ENCODE results near the gene BAD.
"Not testable (repeated sequence)": the region's sequence is repeated elsewhere in the genome, so short reads cannot be mapped to it uniquely, and the experiment has no call there.

The BAD gene

DNA sequence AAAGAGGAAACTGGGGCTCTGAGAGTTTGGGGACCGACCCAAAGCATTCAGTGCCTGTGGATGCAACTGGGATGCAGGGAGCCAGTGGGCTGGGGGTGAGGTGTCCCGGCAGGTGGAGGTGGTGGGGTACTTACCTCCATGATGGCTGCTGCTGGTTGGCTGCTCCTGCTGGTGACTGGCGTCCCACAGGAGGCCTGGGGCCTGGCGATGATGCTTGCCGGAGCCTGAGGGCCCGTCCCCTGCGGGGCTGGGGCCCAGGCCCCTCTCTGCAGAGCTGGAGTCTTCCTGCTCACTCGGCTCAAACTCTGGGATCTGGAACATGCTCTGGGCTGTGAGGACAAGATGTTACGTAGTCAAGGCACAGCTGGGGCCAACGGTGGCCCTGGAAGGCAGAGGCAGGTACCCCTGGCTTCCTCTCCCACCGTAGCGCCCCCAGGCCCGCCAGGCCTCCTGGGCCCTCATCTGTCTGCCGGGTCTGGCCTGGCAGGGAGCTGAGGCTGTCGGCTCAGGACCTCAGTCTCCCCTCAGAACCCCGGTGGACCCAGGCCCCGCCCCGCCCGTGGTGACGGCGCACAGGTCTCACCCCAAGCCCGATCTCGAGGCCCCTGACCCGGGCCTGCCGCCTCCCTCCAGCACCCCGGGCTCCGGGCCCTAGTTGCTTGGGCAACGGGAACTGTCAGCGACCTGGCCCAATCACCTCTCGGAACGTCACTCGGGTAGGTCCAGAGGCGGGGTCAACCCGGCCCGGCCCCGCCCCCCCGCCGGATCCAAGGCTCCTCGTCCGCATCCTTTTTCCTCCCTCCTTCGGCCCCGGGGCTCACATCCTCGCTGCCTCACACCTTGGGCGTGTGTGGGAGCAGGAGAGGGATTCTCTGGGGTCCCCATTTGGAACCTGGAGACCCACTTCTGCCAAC is at the start of gene BAD:
Gene BAD, minus strand, starts transcription at position 618 of the 914 bp plus-strand sequence. Its CDS starts 297 bp downstream, at position 321.
- Mint-ChIP-seq H3K4me1 (peaks cover 19% of the 10 kb centered on the region), H3K27me3 (no peaks in the 10 kb centered on the region), H3K9me3 (no peaks in the 10 kb centered on the region), H3K36me3 (ENCODE audit: insufficient read depth) (peaks cover 9% of the 10 kb centered on the region), H3K27ac (ENCODE audit: low read depth) (peak within 1 kb of the TSS; percentile 97), H3K4me3 (peak within 1 kb of the TSS; percentile 87)
- DNase-seq (ENCODE audit: low spot score in 2 of 2) = peak; percentile 78 to 86
- peak; percentile 81 for ATAC-seq (replicated peaks; ENCODE audit: extremely low read depth, poor library complexity, severe bottlenecking)

GRCh38 chr11:64333556-64333955 is 49.1 kb upstream of the BAD start:
- Mint-ChIP-seq H3K9me3 (no peaks in the 10 kb centered on the region), H3K27ac (ENCODE audit: low read depth) (no peak overlapping the region), H3K4me1 (peaks cover 11% of the 10 kb centered on the region), H3K36me3 (ENCODE audit: insufficient read depth) (peaks cover 8% of the 10 kb centered on the region), H3K27me3 (no peaks in the 10 kb centered on the region), H3K4me3 (no peak overlapping the region)
- DNase-seq (ENCODE audit: low spot score in 2 of 2) (no peak), ATAC-seq (replicated peaks; ENCODE audit: extremely low read depth, poor library complexity, severe bottlenecking) (no peak)

DNA sequence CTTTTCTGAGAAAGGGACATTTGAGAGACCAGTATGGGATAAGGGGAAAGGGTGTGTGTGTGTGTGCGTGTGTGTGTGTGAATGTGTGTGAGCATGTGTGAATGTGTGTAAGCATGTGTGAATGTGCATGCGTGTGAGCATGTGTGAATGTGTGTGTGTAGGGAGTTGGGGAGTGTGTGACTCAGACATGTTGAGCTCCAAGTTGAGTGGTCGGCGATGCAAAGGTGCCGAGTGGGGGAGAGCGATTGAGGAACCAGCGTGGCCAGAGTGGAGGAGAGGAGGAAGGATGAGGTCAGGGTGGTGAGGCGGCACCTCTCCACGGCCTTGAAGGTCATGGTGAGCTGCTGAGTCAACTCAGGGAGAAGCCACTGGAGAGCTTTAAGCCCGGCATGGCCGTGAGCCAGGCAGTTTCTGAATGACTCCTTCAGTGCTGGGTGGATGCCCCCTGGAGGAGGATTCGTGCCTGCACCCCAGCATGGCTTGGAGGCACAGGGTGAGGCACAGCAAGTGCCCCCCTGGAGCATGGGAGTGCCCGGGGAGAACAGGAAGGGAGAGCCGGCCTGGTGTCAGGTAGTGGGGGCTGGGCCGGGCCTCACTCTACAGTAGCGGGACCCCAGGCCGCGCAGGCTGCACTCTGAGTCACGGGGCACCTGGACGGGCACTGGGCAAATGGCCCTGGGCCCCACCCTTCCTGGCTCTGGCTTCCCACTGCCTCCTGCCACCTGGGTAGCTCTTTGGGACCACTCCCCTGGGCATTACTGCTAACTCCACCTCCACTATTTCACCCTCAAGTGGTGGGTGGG is 47.3 kb upstream of the BAD start:
- DNase-seq (ENCODE audit: low spot score in 2 of 2) (peak; percentile 55 to 70), ATAC-seq (replicated peaks; ENCODE audit: extremely low read depth, poor library complexity, severe bottlenecking) (peak; percentile 89)
- Mint-ChIP-seq H3K27ac (ENCODE audit: low read depth) (peak overlapping the region; percentile 20), H3K4me3 (peak overlapping the region; percentile 19), H3K27me3 (no peaks in the 10 kb centered on the region), H3K36me3 (ENCODE audit: insufficient read depth) (peaks cover 4% of the 10 kb centered on the region), H3K4me1 (peaks cover 11% of the 10 kb centered on the region), H3K9me3 (no peaks in the 10 kb centered on the region)

DNA sequence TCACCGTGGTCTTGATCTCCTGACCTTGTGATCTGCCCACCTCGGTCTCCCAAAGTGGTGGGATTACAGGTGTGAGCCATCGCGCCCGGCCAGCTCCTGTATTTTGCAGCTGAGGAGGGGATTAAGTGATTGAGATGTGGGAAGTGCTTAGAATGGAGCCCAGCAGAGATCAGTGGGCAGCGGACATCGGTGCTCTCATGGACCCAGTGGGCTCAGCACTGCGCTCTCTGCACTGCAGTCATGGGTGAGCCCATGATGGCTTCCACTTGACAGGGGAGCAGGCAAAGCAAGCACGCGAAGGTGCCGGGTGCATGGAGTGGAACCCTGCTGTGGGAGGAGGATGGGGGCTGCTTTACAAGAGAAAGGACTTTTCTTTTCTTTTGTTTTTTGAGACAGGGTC is 46.4 kb upstream of the BAD start:
- Mint-ChIP-seq H3K9me3 (no peaks in the 10 kb centered on the region), H3K27me3 (no peaks in the 10 kb centered on the region), H3K27ac (ENCODE audit: low read depth) (no peak overlapping the region), H3K36me3 (ENCODE audit: insufficient read depth) (peaks cover 4% of the 10 kb centered on the region), H3K4me3 (no peak overlapping the region), H3K4me1 (peaks cover 11% of the 10 kb centered on the region)
- ATAC-seq (replicated peaks; ENCODE audit: extremely low read depth, poor library complexity, severe bottlenecking) = no peak
- DNase-seq (ENCODE audit: low spot score in 2 of 2) = no peak

DNA sequence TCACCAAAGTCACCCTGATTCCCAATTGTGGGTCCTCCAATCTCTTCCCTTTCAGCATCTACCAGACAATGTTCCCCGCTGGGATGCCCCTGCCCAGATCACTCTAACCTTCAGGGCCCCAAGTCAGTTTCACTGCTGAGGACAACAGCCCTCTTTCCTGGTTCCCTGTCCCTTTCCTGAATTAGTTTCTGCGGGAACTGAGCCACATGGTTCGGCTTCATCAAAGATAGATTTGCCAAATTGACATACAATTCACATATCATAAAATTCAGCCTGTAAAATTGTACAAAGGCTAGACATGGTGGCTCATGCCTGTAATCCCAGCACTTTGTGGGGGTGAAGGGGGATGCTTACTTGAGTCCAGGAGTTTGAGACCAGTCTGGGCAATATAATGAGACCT is 43.5 kb upstream of the BAD start:
- no peaks in the 10 kb centered on the region for H3K27me3 Mint-ChIP-seq
- H3K4me3 Mint-ChIP-seq = no peak overlapping the region

DNA sequence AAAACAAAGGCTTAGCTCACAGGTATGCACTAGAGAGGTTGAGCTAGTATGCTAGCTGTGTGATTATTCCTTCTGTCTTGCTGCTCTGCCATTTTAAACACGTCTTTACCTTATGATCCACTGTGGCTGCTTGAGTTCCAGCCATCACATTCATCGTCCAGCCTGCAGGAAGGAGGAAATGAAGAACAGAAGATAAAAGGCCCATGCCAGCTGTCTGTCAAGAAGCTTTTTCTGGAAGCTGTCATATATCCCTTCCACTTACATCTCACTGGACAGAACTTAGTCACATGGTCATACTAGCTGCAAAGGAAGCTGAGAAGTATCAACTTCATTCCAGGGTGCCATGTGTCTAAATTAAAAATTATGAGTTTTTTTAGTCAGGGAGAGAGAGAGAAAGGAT is 42.9 kb upstream of the BAD start:
- H3K4me1 Mint-ChIP-seq = peaks cover 11% of the 10 kb centered on the region
- no peaks in the 10 kb centered on the region for H3K9me3 Mint-ChIP-seq
- H3K27me3 Mint-ChIP-seq = no peaks in the 10 kb centered on the region
- DNase-seq (ENCODE audit: low spot score in 2 of 2) (no peak), ATAC-seq (replicated peaks; ENCODE audit: extremely low read depth, poor library complexity, severe bottlenecking) (no peak)
- no peak overlapping the region for H3K4me3 Mint-ChIP-seq
- no peak overlapping the region for H3K27ac Mint-ChIP-seq (ENCODE audit: low read depth)
- no peaks in the 10 kb centered on the region for H3K36me3 Mint-ChIP-seq (ENCODE audit: insufficient read depth)

More for the DNA sequence above, 43.5 kb upstream of the BAD start:
- no peak for DNase-seq (ENCODE audit: low spot score in 2 of 2)
- Mint-ChIP-seq H3K27ac (ENCODE audit: low read depth) (no peak overlapping the region), H3K4me1 (peaks cover 11% of the 10 kb centered on the region), H3K36me3 (ENCODE audit: insufficient read depth) (no peaks in the 10 kb centered on the region), H3K9me3 (no peaks in the 10 kb centered on the region)
- no peak for ATAC-seq (replicated peaks; ENCODE audit: extremely low read depth, poor library complexity, severe bottlenecking)

GRCh38 chr11:64324692-64325469 is 40.4 kb upstream of the BAD start:
- Mint-ChIP-seq H3K27me3 (no peaks in the 10 kb centered on the region), H3K4me3 (no peak overlapping the region), H3K9me3 (no peaks in the 10 kb centered on the region), H3K36me3 (ENCODE audit: insufficient read depth) (peaks cover 6% of the 10 kb centered on the region), H3K4me1 (peaks cover 12% of the 10 kb centered on the region), H3K27ac (ENCODE audit: low read depth) (no peak overlapping the region)
- DNase-seq (ENCODE audit: low spot score in 2 of 2) = no peak
- ATAC-seq (replicated peaks; ENCODE audit: extremely low read depth, poor library complexity, severe bottlenecking) = no peak

DNA sequence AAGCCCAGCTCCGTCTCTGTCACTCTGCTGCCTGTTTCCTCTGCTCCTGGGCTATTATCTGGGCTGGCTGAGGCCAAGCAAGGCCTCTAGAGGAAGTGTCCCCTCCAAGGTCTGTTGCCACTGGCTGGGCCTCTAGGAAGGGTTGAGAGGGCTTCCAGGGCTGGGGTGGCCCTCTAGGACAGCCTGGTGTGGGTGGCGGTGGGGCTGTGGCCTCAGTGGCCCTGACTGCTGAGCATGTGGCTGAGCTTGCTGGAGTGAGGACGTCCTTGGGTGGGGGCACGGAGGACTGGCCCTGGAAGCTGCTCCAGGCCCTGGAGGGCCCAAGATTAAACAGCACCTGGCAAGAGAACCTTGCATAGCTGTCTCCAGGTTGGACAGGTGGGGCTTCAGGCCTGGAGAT is 39.5 kb upstream of the BAD start:
- not testable (repeated sequence) for DNase-seq (ENCODE audit: low spot score in 2 of 2); ATAC-seq (replicated peaks; ENCODE audit: extremely low read depth, poor library complexity, severe bottlenecking); H3K9me3 Mint-ChIP-seq; H3K36me3 Mint-ChIP-seq (ENCODE audit: insufficient read depth); H3K27me3 Mint-ChIP-seq; H3K4me3 Mint-ChIP-seq
- H3K4me1 Mint-ChIP-seq = peaks cover 17% of the 10 kb centered on the region
- peak overlapping the region; percentile 63 for H3K27ac Mint-ChIP-seq (ENCODE audit: low read depth)

GRCh38 chr11:64323373-64323772 is 38.9 kb upstream of the BAD start:
- Mint-ChIP-seq H3K27ac (ENCODE audit: low read depth) (peak overlapping the region; percentile 63), H3K4me3 (no peak overlapping the region), H3K9me3 (no peaks in the 10 kb centered on the region), H3K36me3 (ENCODE audit: insufficient read depth) (peaks cover 13% of the 10 kb centered on the region), H3K4me1 (peaks cover 23% of the 10 kb centered on the region), H3K27me3 (no peaks in the 10 kb centered on the region)
- ATAC-seq (replicated peaks; ENCODE audit: extremely low read depth, poor library complexity, severe bottlenecking) (no peak), DNase-seq (ENCODE audit: low spot score in 2 of 2) (no peak)

DNA sequence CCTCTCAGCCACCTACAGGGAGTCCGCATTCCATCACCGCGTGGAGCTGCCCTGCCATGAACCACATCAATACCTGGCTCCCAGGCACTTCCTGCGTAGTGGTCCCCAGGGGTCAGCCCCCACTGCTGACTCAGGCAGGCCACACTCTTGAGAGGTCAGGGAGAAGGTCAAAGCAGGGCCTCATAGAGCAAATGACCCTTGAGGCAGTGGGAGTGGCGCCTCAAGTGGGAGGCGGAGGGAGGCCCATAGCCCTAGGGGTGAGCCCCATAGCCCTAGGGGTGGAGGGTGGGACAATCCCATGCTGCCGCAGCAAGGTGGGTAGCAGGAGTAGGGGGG is 38.4 kb upstream of the BAD start:
- Mint-ChIP-seq H3K4me3 (no peak overlapping the region), H3K9me3 (no peaks in the 10 kb centered on the region), H3K27ac (ENCODE audit: low read depth) (no peak overlapping the region), H3K4me1 (peaks cover 28% of the 10 kb centered on the region), H3K36me3 (ENCODE audit: insufficient read depth) (peaks cover 16% of the 10 kb centered on the region), H3K27me3 (no peaks in the 10 kb centered on the region)
- ATAC-seq (replicated peaks; ENCODE audit: extremely low read depth, poor library complexity, severe bottlenecking) = no peak
- DNase-seq (ENCODE audit: low spot score in 2 of 2) = no peak

DNA sequence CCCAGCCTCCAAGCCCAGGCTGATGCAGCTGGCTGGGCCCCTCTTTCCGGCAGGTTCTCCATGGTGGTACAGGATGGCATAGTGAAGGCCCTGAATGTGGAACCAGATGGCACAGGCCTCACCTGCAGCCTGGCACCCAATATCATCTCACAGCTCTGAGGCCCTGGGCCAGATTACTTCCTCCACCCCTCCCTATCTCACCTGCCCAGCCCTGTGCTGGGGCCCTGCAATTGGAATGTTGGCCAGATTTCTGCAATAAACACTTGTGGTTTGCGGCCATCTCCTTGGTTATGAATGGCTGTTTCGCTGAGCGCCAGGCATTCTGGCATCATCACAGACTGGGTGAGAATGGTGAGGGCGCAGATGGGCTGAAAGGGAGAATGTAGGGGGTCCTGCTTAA is 37.1 kb upstream of the BAD start:
- Mint-ChIP-seq H3K27ac (ENCODE audit: low read depth) (no peak overlapping the region), H3K9me3 (no peaks in the 10 kb centered on the region), H3K36me3 (ENCODE audit: insufficient read depth) (peaks cover 26% of the 10 kb centered on the region), H3K4me1 (peaks cover 40% of the 10 kb centered on the region), H3K27me3 (no peaks in the 10 kb centered on the region), H3K4me3 (no peak overlapping the region)
- no peak for ATAC-seq (replicated peaks; ENCODE audit: extremely low read depth, poor library complexity, severe bottlenecking)
- no peak for DNase-seq (ENCODE audit: low spot score in 2 of 2)

DNA sequence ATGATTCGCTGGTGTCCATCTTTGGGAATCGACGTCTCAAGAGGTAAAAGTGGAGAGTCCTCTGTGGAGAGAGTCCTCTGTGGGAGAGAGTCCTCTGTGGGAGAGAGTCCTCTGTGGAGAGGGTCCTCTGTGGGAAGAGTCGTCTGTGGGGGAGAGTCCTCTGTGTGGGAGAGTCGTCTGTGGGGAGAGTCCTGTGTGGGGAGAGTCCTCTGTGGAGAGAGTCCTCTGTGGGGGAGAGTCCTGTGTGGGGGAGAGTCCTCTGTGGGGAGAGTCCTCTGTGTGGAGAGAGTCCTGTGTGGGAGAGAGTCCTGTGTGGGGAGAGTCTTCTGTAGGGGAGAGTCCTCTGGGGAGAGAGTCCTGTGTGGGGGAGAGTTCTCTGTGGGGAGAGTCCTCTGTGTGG is 36.6 kb upstream of the BAD start:
- no peak overlapping the region for H3K4me3 Mint-ChIP-seq
- peaks cover 26% of the 10 kb centered on the region for H3K36me3 Mint-ChIP-seq (ENCODE audit: insufficient read depth)
- no peaks in the 10 kb centered on the region for H3K27me3 Mint-ChIP-seq
- H3K27ac Mint-ChIP-seq (ENCODE audit: low read depth) = peak overlapping the region; percentile 58
- H3K4me1 Mint-ChIP-seq = peaks cover 45% of the 10 kb centered on the region
- no peak for DNase-seq (ENCODE audit: low spot score in 2 of 2)
- no peaks in the 10 kb centered on the region for H3K9me3 Mint-ChIP-seq
- ATAC-seq (replicated peaks; ENCODE audit: extremely low read depth, poor library complexity, severe bottlenecking) = no peak

Data from central memory CD8-positive, alpha-beta T cell (primary cell).